WTC11 (cell line): ENCODE data around the gene PPM1N. TPM values are rescaled to one million over a fixed set of nuclear protein-coding genes. Genes with fewer than 3 reads are reported as not detected.

Source experiments
- ATAC-seq: fragments of 200-7000 bp; cut with Tn5 transposase; 2 replicates; pipeline ENCODE4 v1.10.0; 2021; ENCODE audit warnings: mild to moderate bottlenecking, moderate library complexity
- CTCF ChIA-PET: fragments of 300-600 bp; sonication (Branson Sonifier 250); formaldehyde crosslinking; loops from one replicate; lab custom pipeline; 2021; ENCODE audit warnings: antibody characterized with exemption; lab: Charles Lee
- POLR2A ChIA-PET: fragments of 350-600 bp; sonication (Branson Sonifier 250); formaldehyde crosslinking; loops from one replicate; lab custom pipeline; 2021; ENCODE audit warnings: antibody characterized with exemption; lab: Charles Lee
- DNase-seq: peaks from one replicate; pipeline ENCODE4 v3.0.0; 2021; ENCODE audit warnings: low spot score
- H3K27ac Mint-ChIP-seq: 2 replicates; pipeline ENCODE4 v1.8.0; 2021; ENCODE audit warnings: mixed read lengths
- H3K27me3 Mint-ChIP-seq: 2 replicates; pipeline ENCODE4 v1.8.0; 2021; ENCODE audit warnings: low read depth, mild to moderate bottlenecking, moderate library complexity, mixed read lengths
- H3K36me3 Mint-ChIP-seq: 2 replicates; pipeline ENCODE4 v1.8.0; 2021; ENCODE audit warnings: mixed read lengths
- H3K4me1 Mint-ChIP-seq: 2 replicates; pipeline ENCODE4 v1.8.0; 2022; ENCODE audit warnings: mixed read lengths
- H3K4me3 Mint-ChIP-seq: 2 replicates; pipeline ENCODE4 v1.8.0; 2021; ENCODE audit warnings: mild to moderate bottlenecking, moderate library complexity, mixed read lengths
- H3K9me3 Mint-ChIP-seq: 2 replicates; pipeline ENCODE4 v1.8.0; 2021; ENCODE audit warnings: mixed read lengths
- AR ChIP-seq: fragments of 250-450 bp; sonication (Bioruptor Pico); IDR thresholded peaks from 2 replicates; pipeline ENCODE4 v1.9.0; 2021; ENCODE audit warnings: mild to moderate bottlenecking
- E2F4 ChIP-seq: sonication (generic); formaldehyde crosslinking; IDR thresholded peaks from 2 replicates; pipeline ENCODE4 v1.8.1; 2022; ENCODE audit warnings: low read depth, mild to moderate bottlenecking, moderate library complexity, missing genetic modification reagents, borderline replicate concordance
- ESRRA ChIP-seq: sonication (generic); formaldehyde crosslinking; IDR thresholded peaks from 2 replicates; pipeline ENCODE4 v1.8.1; 2022; ENCODE audit warnings: mild to moderate bottlenecking, missing genetic modification reagents, borderline replicate concordance
- FOXK1 ChIP-seq: sonication (generic); formaldehyde crosslinking; IDR thresholded peaks from 2 replicates; pipeline ENCODE4 v1.8.0; 2022; ENCODE audit warnings: mild to moderate bottlenecking, moderate library complexity, missing genetic modification reagents
- GRHL2 ChIP-seq: fragments of 250-450 bp; sonication (Bioruptor Pico); IDR thresholded peaks from 2 replicates; pipeline ENCODE4 v1.8.0; 2022; ENCODE audit warnings: mild to moderate bottlenecking, moderate library complexity; ENCODE audit not compliant: insufficient replicate concordance, severe bottlenecking
- MAX ChIP-seq: sonication (generic); formaldehyde crosslinking; IDR thresholded peaks from 2 replicates; pipeline ENCODE4 v1.8.0; 2022; ENCODE audit warnings: mild to moderate bottlenecking, missing genetic modification reagents
- MXD4 ChIP-seq: fragments of 250-450 bp; sonication (Bioruptor Pico); IDR thresholded peaks from 2 replicates; pipeline ENCODE4 v1.8.0; 2021; ENCODE audit warnings: mild to moderate bottlenecking, moderate library complexity, borderline replicate concordance
- PRDM15 ChIP-seq: sonication (generic); formaldehyde crosslinking; IDR thresholded peaks from 2 replicates; pipeline ENCODE4 v1.8.0; 2022; ENCODE audit warnings: missing genetic modification reagents
- RORB ChIP-seq: fragments of 250-450 bp; sonication (Bioruptor Pico); IDR thresholded peaks from 2 replicates; pipeline ENCODE4 v1.9.0; 2021; ENCODE audit warnings: mild to moderate bottlenecking
- SP1 ChIP-seq: sonication (generic); formaldehyde crosslinking; conservative IDR thresholded peaks from 2 replicates; pipeline ENCODE4 v1.8.1; 2022; ENCODE audit warnings: missing genetic modification reagents
- STAT6 ChIP-seq: sonication (generic); formaldehyde crosslinking; conservative IDR thresholded peaks from 2 replicates; pipeline ENCODE4 v1.8.1; 2023; ENCODE audit warnings: mild to moderate bottlenecking, low read depth, missing genetic modification reagents, moderate library complexity
- ZNF121 ChIP-seq: sonication (generic); formaldehyde crosslinking; IDR thresholded peaks from 2 replicates; pipeline ENCODE4 v1.8.0; 2023; ENCODE audit warnings: missing genetic modification reagents
- ZNF232 ChIP-seq: sonication (generic); formaldehyde crosslinking; IDR thresholded peaks from 2 replicates; pipeline ENCODE4 v1.8.0; 2022; ENCODE audit warnings: mild to moderate bottlenecking, missing genetic modification reagents
- ZNF263 ChIP-seq: sonication (generic); formaldehyde crosslinking; IDR thresholded peaks from 2 replicates; pipeline ENCODE4 v1.8.1; 2022; ENCODE audit warnings: low read depth, mild to moderate bottlenecking, moderate library complexity, missing genetic modification reagents
- ZNF425 ChIP-seq: fragments of 250-450 bp; sonication (Bioruptor Pico); conservative IDR thresholded peaks from 2 replicates; pipeline ENCODE4 v1.9.0; 2021; ENCODE audit warnings: mild to moderate bottlenecking
- ZSCAN18 ChIP-seq: fragments of 250-450 bp; sonication (Bioruptor Pico); IDR thresholded peaks from 2 replicates; pipeline ENCODE4 v2.1.2; 2022; ENCODE audit warnings: mild to moderate bottlenecking, moderate library complexity
- total RNA-seq: library from RNA; stranded (reverse); gene quantifications from 3 replicates; pipeline ENCODE4 v1.2.3, GENCODE V29; 2021

The PPM1N gene
- total RNA-seq, 1 experiment from 2014 or later, result 10.3 TPM

GRCh38 chr19:45508417-45508860, 10.2 kb downstream of the PPM1N start:
- Mint-ChIP-seq H3K27me3 (no peaks in the 10 kb centered on the region; the same call in 1 of the 2 replicates), H3K9me3 (no peaks in the 10 kb centered on the region), H3K27ac (no peak overlapping the region), H3K4me1 (peaks cover 26% of the 10 kb centered on the region), H3K36me3 (no peaks in the 10 kb centered on the region), H3K4me3 (peak overlapping the region; percentile 91)
- DNase-seq, result peak; percentile 86
- ChIA-PET CTCF (interaction anchor here (0.8 to 1.8 kb wide), 10 partner anchors 9 to 134 kb away, joined by 3 to 10 read pairs (median 5); partner anchors contain the start of gene PPM1N), POLR2A (interaction anchor here (0.5 to 1.9 kb wide), 6 partner anchors 10 to 110 kb away, joined by 3 to 33 read pairs (median 4); partner anchors contain the start of genes PPM1N and RTN2)
- peak; percentile 18 for ATAC-seq
- no peak for TF ChIP-seq ZNF121 (CRISPR knock-in tag)
- TF ChIP-seq RORB (CRISPR knock-in tag), result no peak
- TF ChIP-seq ESRRA (CRISPR knock-in tag), result 0 out of 2 replicates have a peak, but pooled peaks have one; percentile 20
- peak; percentile 31; the same call in 1 of the 2 replicates for TF ChIP-seq MAX (CRISPR knock-in tag)
- peak; percentile 30; the same call in 1 of the 2 replicates for TF ChIP-seq FOXK1 (CRISPR knock-in tag)
- TF ChIP-seq AR (CRISPR knock-in tag), result no peak
- TF ChIP-seq E2F4 (CRISPR knock-in tag), result 0 out of 2 replicates have a peak, but pooled peaks have one; percentile 11
- TF ChIP-seq ZNF425 (CRISPR knock-in tag), result no peak
- 0 out of 2 replicates have a peak, but pooled peaks have one; percentile 39 for TF ChIP-seq ZNF232 (CRISPR knock-in tag)
- TF ChIP-seq SP1 (CRISPR knock-in tag), result peak; percentile 54
- no peak for TF ChIP-seq GRHL2

- peaks cover 27% of the 10 kb centered on the region for H3K4me1 Mint-ChIP-seq
- TF ChIP-seq ZNF263 (CRISPR knock-in tag) (no peak), MXD4 (CRISPR knock-in tag) (no peak), SP1 (CRISPR knock-in tag) (peak; percentile 48; the same call in 1 of the 2 replicates), ZSCAN18 (CRISPR knock-in tag) (no peak), STAT6 (CRISPR knock-in tag) (no peak), PRDM15 (no peak), MAX (CRISPR knock-in tag) (0 out of 2 replicates have a peak, but pooled peaks have one; percentile 21)
These were observed 10.8 kb downstream of the PPM1N start for GRCh38 chr19:45508861-45509691.

More at GRCh38 chr19:45508861-45509691, 10.8 kb downstream of the PPM1N start:
- peak; percentile 29 for ATAC-seq
- Mint-ChIP-seq H3K27ac (peak overlapping the region; percentile 97), H3K9me3 (no peaks in the 10 kb centered on the region), H3K27me3 (no peaks in the 10 kb centered on the region; the same call in 1 of the 2 replicates), H3K36me3 (no peaks in the 10 kb centered on the region), H3K4me3 (peak overlapping the region; percentile 91)
- CTCF ChIA-PET, result interaction anchor here (0.8 to 1.8 kb wide), 12 partner anchors 10 to 133 kb away, joined by 3 to 10 read pairs (median 4); partner anchors contain the start of gene PPM1N
- DNase-seq, result peak; percentile 74
- POLR2A ChIA-PET, result interaction anchor here (0.5 to 1.9 kb wide), 5 partner anchors 10 to 110 kb away, joined by 4 to 33 read pairs (median 5); partner anchors contain the start of genes PPM1N and RTN2
